ENCODE data around the gene LACC1. TPM values are rescaled to one million over a fixed set of nuclear protein-coding genes. Genes with fewer than 3 reads are reported as not detected.

LACC1 gene
- total and polyA plus RNA-seq, 10 of the 15 experiments (the other 5 are each of a cell fraction or from before 2014, with no cell fraction given): 0.03 to 3.7 (median 3.0) TPM

DNA sequence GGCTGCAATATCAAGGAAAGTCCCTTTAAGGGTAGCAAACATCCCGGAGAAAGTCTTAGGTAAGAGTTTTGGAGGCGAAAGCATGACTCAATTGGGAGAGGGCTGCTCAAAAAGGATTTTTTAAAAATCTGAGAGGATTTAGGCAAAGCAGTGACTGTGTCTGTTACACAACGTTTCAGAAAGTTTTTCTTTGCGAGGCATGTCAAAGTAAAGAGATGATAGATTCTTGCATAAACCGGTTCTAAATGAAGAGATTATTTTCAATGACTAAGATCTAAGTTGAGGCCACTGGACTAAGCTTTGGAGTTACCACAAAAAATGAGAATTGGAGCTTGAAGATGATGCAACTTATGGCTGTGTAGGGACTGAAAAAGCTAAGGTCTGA, 49.2 kb upstream of the LACC1 start:
- DNase-seq (ENCODE audit: low read depth, low spot score) (no peak), FAIRE-seq (no peak), ATAC-seq (no peak)
- H3K36me3 ChIP-seq (ENCODE audit: control insufficient read depth in 2 of 2, insufficient read depth in 2 of 2, low read length in 1 of 2): no peaks in the 10 kb centered on the region
- ChIA-PET POLR2A (no interaction called here), CTCF (no interaction called here), RAD21 (ENCODE audit: unreplicated experiment) (no interaction called here), SMC1A (ENCODE audit: uncharacterized antibody, unreplicated experiment) (no interaction called here)
- H4K20me1 ChIP-seq (ENCODE audit: control insufficient read depth, insufficient read depth): no peaks in the 10 kb centered on the region
- H3K27ac ChIP-seq (ENCODE audit: control insufficient read depth, insufficient read depth): no peak overlapping the region
- no peak overlapping the region for H2AFZ ChIP-seq (ENCODE audit: control insufficient read depth, low read depth, low read length)
- no peaks in the 10 kb centered on the region for H3K9me3 ChIP-seq (replicated peaks; ENCODE audit: control insufficient read depth, insufficient read depth, low read length)
- no peak overlapping the region for H3K4me2 ChIP-seq (ENCODE audit: control insufficient read depth, insufficient read depth)
- intact Hi-C loops (cut with micrococcal nuclease; ENCODE audit: unreplicated experiment): no loop called here
- H3K27me3 ChIP-seq (replicated peaks in 1 of 2; ENCODE audit: control insufficient read depth in 2 of 2, insufficient read depth in 2 of 2, low read length in 1 of 2): no peaks in the 10 kb centered on the region
- TF ChIP-seq ZNF622 (IDR thresholded peaks at IDR 0.05): no peak
- no peak for TF ChIP-seq POLR2AphosphoS5 (IDR thresholded peaks at IDR 0.05; ENCODE audit: low read length)
- no peak for TF ChIP-seq SRF (IDR thresholded peaks at IDR 0.05; ENCODE audit: low read depth in 2 of 2, low read length in 2 of 2)
- TF ChIP-seq BMI1 (IDR thresholded peaks at IDR 0.05; ENCODE audit: borderline replicate concordance): no peak
- no peak for TF ChIP-seq SMAD1 (IDR thresholded peaks at IDR 0.05; ENCODE audit: low read depth, partially characterized antibody)
- no peak for TF ChIP-seq PML (IDR thresholded peaks at IDR 0.05; ENCODE audit: low read length)
- no peak for TF ChIP-seq RB1 (IDR thresholded peaks at IDR 0.05; ENCODE audit: borderline replicate concordance)
- no peak for TF ChIP-seq ZSCAN29 (IDR thresholded peaks at IDR 0.05)
- TF ChIP-seq MYC (IDR thresholded peaks at IDR 0.05; ENCODE audit: insufficient read depth, insufficient read length, insufficient replicate concordance, low read length, severe bottlenecking): no peak
- TF ChIP-seq JUNB (IDR thresholded peaks at IDR 0.05): no peak
- TF ChIP-seq SIX5 (IDR thresholded peaks at IDR 0.05; ENCODE audit: low read depth, low read length, severe bottlenecking): no peak
- TF ChIP-seq, protein P1, sequence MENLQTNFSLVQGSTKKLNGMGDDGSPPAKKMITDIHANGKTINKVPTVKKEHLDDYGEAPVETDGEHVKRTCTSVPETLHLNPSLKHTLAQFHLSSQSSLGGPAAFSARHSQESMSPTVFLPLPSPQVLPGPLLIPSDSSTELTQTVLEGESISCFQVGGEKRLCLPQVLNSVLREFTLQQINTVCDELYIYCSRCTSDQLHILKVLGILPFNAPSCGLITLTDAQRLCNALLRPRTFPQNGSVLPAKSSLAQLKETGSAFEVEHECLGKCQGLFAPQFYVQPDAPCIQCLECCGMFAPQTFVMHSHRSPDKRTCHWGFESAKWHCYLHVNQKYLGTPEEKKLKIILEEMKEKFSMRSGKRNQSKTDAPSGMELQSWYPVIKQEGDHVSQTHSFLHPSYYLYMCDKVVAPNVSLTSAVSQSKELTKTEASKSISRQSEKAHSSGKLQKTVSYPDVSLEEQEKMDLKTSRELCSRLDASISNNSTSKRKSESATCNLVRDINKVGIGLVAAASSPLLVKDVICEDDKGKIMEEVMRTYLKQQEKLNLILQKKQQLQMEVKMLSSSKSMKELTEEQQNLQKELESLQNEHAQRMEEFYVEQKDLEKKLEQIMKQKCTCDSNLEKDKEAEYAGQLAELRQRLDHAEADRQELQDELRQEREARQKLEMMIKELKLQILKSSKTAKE (IDR thresholded peaks at IDR 0.05; ENCODE audit: low read depth, poor library complexity, severe bottlenecking): no peak
- TF ChIP-seq IRF4 (IDR thresholded peaks at IDR 0.05; ENCODE audit: low read depth, low read length): no peak
- TF ChIP-seq BCL11A (IDR thresholded peaks at IDR 0.05; ENCODE audit: low read depth, low read length): no peak
- TF ChIP-seq, protein P2, sequence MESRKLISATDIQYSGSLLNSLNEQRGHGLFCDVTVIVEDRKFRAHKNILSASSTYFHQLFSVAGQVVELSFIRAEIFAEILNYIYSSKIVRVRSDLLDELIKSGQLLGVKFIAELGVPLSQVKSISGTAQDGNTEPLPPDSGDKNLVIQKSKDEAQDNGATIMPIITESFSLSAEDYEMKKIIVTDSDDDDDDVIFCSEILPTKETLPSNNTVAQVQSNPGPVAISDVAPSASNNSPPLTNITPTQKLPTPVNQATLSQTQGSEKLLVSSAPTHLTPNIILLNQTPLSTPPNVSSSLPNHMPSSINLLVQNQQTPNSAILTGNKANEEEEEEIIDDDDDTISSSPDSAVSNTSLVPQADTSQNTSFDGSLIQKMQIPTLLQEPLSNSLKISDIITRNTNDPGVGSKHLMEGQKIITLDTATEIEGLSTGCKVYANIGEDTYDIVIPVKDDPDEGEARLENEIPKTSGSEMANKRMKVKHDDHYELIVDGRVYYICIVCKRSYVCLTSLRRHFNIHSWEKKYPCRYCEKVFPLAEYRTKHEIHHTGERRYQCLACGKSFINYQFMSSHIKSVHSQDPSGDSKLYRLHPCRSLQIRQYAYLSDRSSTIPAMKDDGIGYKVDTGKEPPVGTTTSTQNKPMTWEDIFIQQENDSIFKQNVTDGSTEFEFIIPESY (IDR thresholded peaks at IDR 0.05): no peak
- H3K4me1 ChIP-seq (ENCODE audit: control insufficient read depth, insufficient read depth, low read length): no peaks in the 10 kb centered on the region
- no peaks in the 10 kb centered on the region for H3K79me2 ChIP-seq (ENCODE audit: control insufficient read depth, insufficient read depth, low read length)
- whole genome bisulfite sequencing (ENCODE audit: insufficient coverage, insufficient replicate concordance, low lambda C conversion rate, missing lambda C conversion rate): 78% methylated on average over 5 of the region's 5 CpGs
- in situ Hi-C loops (cut with MboI): no loop called here
- no peak overlapping the region for H3K4me3 ChIP-seq
- BruUV-seq (replicated peaks): no TSS peak
- no peak overlapping the region for H3K9ac ChIP-seq (ENCODE audit: control insufficient read depth, insufficient read depth, low read length)

Measured in GM12878 (cell line).